HCT116 (cell line): ENCODE measurements around the gene LAYN. TPM values are rescaled to one million over a fixed set of nuclear protein-coding genes. Genes with fewer than 3 reads are reported as not detected.

Experiments used
- ATAC-seq: fragments of 200-7000 bp; cut with Tn5 transposase; 2 replicates; pipeline ENCODE4 v1.9.1; 2020; ENCODE audit warnings: mild to moderate bottlenecking, moderate library complexity
- BruUV-seq: library from RNA; stranded (reverse); fragments of 400-500 nt; replicated peaks from 2 replicates; lab custom pipeline; 2021; lab: Mats Ljungman, UMichigan
- CTCF ChIA-PET: fragments of 300-600 bp; sonication (Branson Sonifier 250); formaldehyde crosslinking; loops from one replicate; lab custom pipeline; 2021; ENCODE audit warnings: antibody characterized with exemption; lab: Charles Lee
- POLR2A ChIA-PET: fragments of 300-600, 350-600 bp; sonication (Branson Sonifier 250); formaldehyde crosslinking; loops from one replicate; lab custom pipeline; 2021; ENCODE audit warnings: antibody characterized with exemption; lab: Charles Lee
- RAD21 ChIA-PET, 2 experiments: fragments of 300-600 bp; sonication (Branson Sonifier 250); formaldehyde crosslinking; loops; one replicate each; lab custom pipeline; 2023; ENCODE audit warnings: low total read pairs in 2 of 2; ENCODE audit not compliant: uncharacterized antibody in 2 of 2, unreplicated experiment in 2 of 2, low non-redundant PET in 1 of 2; lab: Charles Lee
- DNase-seq: peaks from one replicate; pipeline ENCODE4 v3.0.0-alpha.2; 2010; ENCODE audit warnings: low read depth, low spot score
- H2AFZ ChIP-seq: fragments of 200-600 bp; shearing (Covaris generic), sonication (generic); 2 replicates; pipeline ENCODE4 v1.6.1; 2017; ENCODE audit warnings: low read depth, mixed run types, mixed read lengths, antibody characterized with exemption, low read length; ENCODE audit not compliant: poor library complexity, severe bottlenecking
- H3K27ac ChIP-seq: 2 replicates; pipeline ENCODE4 v1.5.1; 2012; ENCODE audit warnings: low read depth, low read length
- H3K27me3 ChIP-seq: fragments of 200-600 bp; sonication (generic); 2 replicates; pipeline ENCODE4 v1.6.1; 2016; ENCODE audit warnings: mixed run types, low read length, mixed read lengths; ENCODE audit not compliant: insufficient read depth
- H3K36me3 ChIP-seq, 2 experiments: fragments of 200-500 bp in 1 of 2; fragments of 200-600 bp in 1 of 2; sonication (Bioruptor generic) in 1 of 2; sonication (generic) in 1 of 2; 2 replicates each; pipeline versions ENCODE4 v1.5.1 to v1.6.1; 2014 to 2016; ENCODE audit warnings: low read length in 2 of 2, inconsistent platforms in 1 of 2, mixed read lengths in 1 of 2, mixed run types in 1 of 2; ENCODE audit not compliant: insufficient read depth in 2 of 2, control insufficient read depth in 1 of 2
- H3K4me1 ChIP-seq, 2 experiments: fragments of 200-600 bp in 1 of 2; sonication (generic) in 1 of 2; 2 replicates each; pipeline versions ENCODE4 v1.5.1 to v1.6.1; 2012 to 2017; ENCODE audit warnings: low read length in 2 of 2, inconsistent platforms in 1 of 2, mild to moderate bottlenecking in 1 of 2, mixed read lengths in 1 of 2, mixed run types in 1 of 2, moderate library complexity in 1 of 2; ENCODE audit not compliant: insufficient read depth in 2 of 2, control insufficient read depth in 1 of 2
- H3K4me2 ChIP-seq: fragments of 200-600 bp; sonication (generic); 2 replicates; pipeline ENCODE4 v1.6.1; 2017; ENCODE audit warnings: mixed run types, low read length, mixed read lengths
- H3K4me3 ChIP-seq, 2 experiments: fragments of 200-600 bp in 1 of 2; sonication (generic) in 1 of 2; replicated peaks in 1 of 2; 2 replicates each; pipeline ENCODE4 v1.5.1; 2011 to 2016; ENCODE audit warnings: low read length in 2 of 2, control low read depth in 1 of 2, low read depth in 1 of 2, mild to moderate bottlenecking in 1 of 2, mixed read lengths in 1 of 2, mixed run types in 1 of 2
- H3K79me2 ChIP-seq: fragments of 200-600 bp; sonication (generic); 2 replicates; pipeline ENCODE4 v1.6.1; 2017; ENCODE audit warnings: mild to moderate bottlenecking, mixed run types, low read length, moderate library complexity, mixed read lengths; ENCODE audit not compliant: insufficient read depth
- H3K9ac ChIP-seq: fragments of 200-600 bp; sonication (generic); 2 replicates; pipeline ENCODE4 v1.6.1; 2016; ENCODE audit warnings: low read length, mixed read lengths
- H3K9me2 ChIP-seq: fragments of 200-600 bp; sonication (generic), shearing (Covaris generic); 2 replicates; pipeline ENCODE4 v1.6.1; 2017; ENCODE audit warnings: mixed run types, mild to moderate bottlenecking, moderate library complexity; ENCODE audit not compliant: insufficient read depth
- H3K9me3 ChIP-seq, 2 experiments: fragments of 200-500 bp in 1 of 2; fragments of 200-600 bp in 1 of 2; sonication (Bioruptor generic) in 1 of 2; sonication (generic) in 1 of 2; 2 replicates each; pipeline ENCODE4 v1.6.1; 2014 to 2017; ENCODE audit warnings: low read length in 2 of 2, mixed read lengths in 2 of 2, inconsistent platforms in 1 of 2, low read depth in 1 of 2, mild to moderate bottlenecking in 1 of 2, mixed run types in 1 of 2, moderate library complexity in 1 of 2; ENCODE audit not compliant: control insufficient read depth in 1 of 2, insufficient read depth in 1 of 2
- H4K20me1 ChIP-seq: fragments of 200-600 bp; sonication (generic), shearing (Covaris generic); 2 replicates; pipeline ENCODE4 v1.6.1; 2017; ENCODE audit warnings: mixed run types, mild to moderate bottlenecking, moderate library complexity; ENCODE audit not compliant: insufficient read depth
- CBX3 ChIP-seq: IDR thresholded peaks from 2 replicates; pipeline ENCODE4 v1.6.1; 2012; ENCODE audit warnings: low read depth
- CEBPB ChIP-seq: IDR thresholded peaks from 2 replicates; pipeline ENCODE4 v1.6.1; 2012; ENCODE audit warnings: low read depth
- CTCF ChIP-seq, 3 experiments: fragments of 200-600 bp in 1 of 3; sonication (generic) in 1 of 3; IDR thresholded peaks in 2 of 3; conservative IDR thresholded peaks in 1 of 3; 2 replicates each; pipeline ENCODE4 v1.5.1; 2012 to 2017; ENCODE audit warnings: low read depth in 2 of 3, low read length in 2 of 3, antibody characterized with exemption in 1 of 3, borderline replicate concordance in 1 of 3, control low read depth in 1 of 3, mild to moderate bottlenecking in 1 of 3, mixed read lengths in 1 of 3, mixed run types in 1 of 3, moderate library complexity in 1 of 3; ENCODE audit not compliant: insufficient read depth in 1 of 3
- EGR1 ChIP-seq: IDR thresholded peaks from 2 replicates; pipeline ENCODE4 v1.6.1; 2012; ENCODE audit warnings: low read depth
- ELF1 ChIP-seq: IDR thresholded peaks from 2 replicates; pipeline ENCODE4 v1.6.1; 2012; ENCODE audit warnings: low read depth, borderline replicate concordance
- EZH2 ChIP-seq: fragments of 200-600 bp; sonication (generic); IDR thresholded peaks from 2 replicates; pipeline ENCODE4 v1.6.1; 2017; ENCODE audit warnings: antibody characterized with exemption, mixed run types
- FOSL1 ChIP-seq: IDR thresholded peaks from 2 replicates; pipeline ENCODE4 v1.6.1; 2012; ENCODE audit warnings: low read depth
- JUND ChIP-seq: IDR thresholded peaks from 2 replicates; pipeline ENCODE4 v1.6.1; 2012
- MAX ChIP-seq: IDR thresholded peaks from 2 replicates; pipeline ENCODE4 v1.6.1; 2012
- POLR2A ChIP-seq: IDR thresholded peaks from 2 replicates; pipeline ENCODE4 v1.7.0; 2011; ENCODE audit warnings: borderline replicate concordance; ENCODE audit not compliant: insufficient read depth, insufficient read length; ENCODE audit errors: extremely low read depth
- POLR2AphosphoS5 ChIP-seq: IDR thresholded peaks from 2 replicates; pipeline ENCODE4 v1.6.1; 2011; ENCODE audit warnings: mild to moderate bottlenecking, low read depth, low read length, moderate library complexity
- RAD21 ChIP-seq: IDR thresholded peaks from 2 replicates; pipeline ENCODE4 v1.6.1; 2012; ENCODE audit warnings: low read depth, mild to moderate bottlenecking
- REST ChIP-seq: IDR thresholded peaks from 2 replicates; pipeline ENCODE4 v1.6.1; 2012; ENCODE audit warnings: low read depth
- SIN3A ChIP-seq: IDR thresholded peaks from 2 replicates; pipeline ENCODE4 v1.6.1; 2012; ENCODE audit warnings: low read depth
- SP1 ChIP-seq: IDR thresholded peaks from 2 replicates; pipeline ENCODE4 v1.6.1; 2012; ENCODE audit warnings: low read depth
- TCF7L2 ChIP-seq: IDR thresholded peaks from 2 replicates; pipeline ENCODE4 v1.7.0; 2011; ENCODE audit warnings: borderline replicate concordance, inconsistent platforms; ENCODE audit not compliant: insufficient read depth, insufficient read length; ENCODE audit errors: extremely low read depth
- YY1 ChIP-seq: IDR thresholded peaks from 2 replicates; pipeline ENCODE4 v1.6.1; 2011; ENCODE audit warnings: low read length, low read depth, moderate library complexity, mild to moderate bottlenecking; ENCODE audit not compliant: insufficient replicate concordance; ENCODE audit errors: extremely low read depth
- ZFX ChIP-seq: fragments of 450-650 bp; IDR thresholded peaks from 2 replicates; pipeline ENCODE4 v1.6.1; 2017
- intact Hi-C: fragments of 100-400 bp; cut with micrococcal nuclease; formaldehyde crosslinking; loops from 2 replicates; pipeline ENCODE4 v1.10.0; 2022
- total RNA-seq: library from RNA; stranded (reverse); gene quantifications from one replicate; pipeline ENCODE4 v1.2.1, GENCODE V29; 2021; ENCODE audit not compliant: unreplicated experiment
- TF ChIP-seq, protein P1 (sequence below): IDR thresholded peaks from 2 replicates; pipeline ENCODE4 v1.6.1; 2012

LAYN gene
- total RNA-seq, 1 experiment from 2014 or later = not detected

DNA sequence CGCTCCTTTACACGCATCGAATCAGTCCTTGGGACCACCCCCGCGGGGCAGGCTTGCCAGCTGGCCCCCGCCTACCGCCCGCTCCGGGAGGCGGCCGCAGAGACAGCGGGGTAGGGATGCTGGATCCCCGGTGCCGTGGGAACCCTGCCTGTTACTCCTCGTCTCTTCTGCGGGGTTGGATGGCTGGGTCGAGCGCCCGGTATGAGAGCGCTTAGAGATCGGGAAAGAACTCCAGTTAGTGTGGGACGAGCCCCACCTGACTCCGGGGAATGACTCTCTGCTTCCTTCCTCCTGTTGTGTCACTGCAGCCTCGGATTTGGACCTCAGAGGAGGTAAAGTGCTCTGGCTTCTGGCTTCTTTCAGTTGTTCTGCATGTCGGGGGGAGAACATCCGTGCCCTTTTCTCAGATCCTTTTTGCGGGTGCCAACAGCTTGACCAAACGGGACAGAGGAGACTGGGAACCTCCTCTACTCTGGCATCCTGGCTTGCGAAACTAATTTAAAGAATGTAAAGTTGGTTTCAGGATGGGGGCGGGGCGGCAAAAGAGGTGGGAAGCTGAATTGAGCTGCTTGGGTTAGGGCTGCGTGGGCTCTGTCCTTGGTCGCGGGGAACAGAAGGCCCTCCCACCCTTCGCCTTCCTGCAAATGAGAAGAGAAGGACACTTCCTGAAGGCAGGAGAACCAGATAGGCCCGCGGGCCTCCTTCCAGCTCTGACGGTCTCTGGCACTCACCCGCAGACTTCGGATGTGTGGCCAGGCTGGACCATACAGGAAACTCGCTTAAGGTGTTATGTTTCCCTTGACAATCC, 938 bp downstream of the LAYN start:
- no TSS peak for BruUV-seq
- no peaks in the 10 kb centered on the region for H3K79me2 ChIP-seq
- no peaks in the 10 kb centered on the region for H3K36me3 ChIP-seq
- no peaks in the 10 kb centered on the region for H3K9me2 ChIP-seq
- no peak overlapping the region for H3K4me3 ChIP-seq
- POLR2A ChIA-PET = no interaction called here
- no peak for ATAC-seq
- H3K27ac ChIP-seq = no peak overlapping the region
- TF ChIP-seq JUND (no peak), EZH2 (no peak), POLR2AphosphoS5 (no peak), REST (no peak), EGR1 (no peak), CEBPB (no peak), CTCF (IDR thresholded peaks at IDR 0.05 in 2 of 3, conservative IDR thresholded peaks at IDR 0.05 in 1 of 3; ENCODE audit: borderline replicate concordance in 1 of 3, insufficient read depth in 1 of 3, low read depth in 2 of 3, low read length in 2 of 3) (no peak), RAD21 (no peak), POLR2A (no peak), TCF7L2 (no peak), ZFX (no peak), MAX (no peak), SP1 (no peak), FOSL1 (no peak), CBX3 (no peak), SIN3A (no peak), YY1 (no peak), ELF1 (no peak)
- TF ChIP-seq, protein P1, sequence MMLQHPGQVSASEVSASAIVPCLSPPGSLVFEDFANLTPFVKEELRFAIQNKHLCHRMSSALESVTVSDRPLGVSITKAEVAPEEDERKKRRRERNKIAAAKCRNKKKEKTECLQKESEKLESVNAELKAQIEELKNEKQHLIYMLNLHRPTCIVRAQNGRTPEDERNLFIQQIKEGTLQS = no peak
- TF ChIP-seq, all 23 proteins: peak for 0
- Histone ChIP-seq H4K20me1 (no peaks in the 10 kb centered on the region), H3K4me1 (no peaks in the 10 kb centered on the region), H3K9ac (no peak overlapping the region), H3K27me3 (no peaks in the 10 kb centered on the region), H3K4me2 (no peak overlapping the region), H2AFZ (no peak overlapping the region), H3K9me3 (no peaks in the 10 kb centered on the region)
- no peak for DNase-seq
- ChIA-PET RAD21 (no interaction called here), CTCF (no interaction called here)
- intact Hi-C loops = no loop called here
